HG03159 (cell line): ENCODE data around the gene TOM1.
"Not testable (repeated sequence)": the region's sequence is repeated elsewhere in the genome, so short reads cannot be mapped to it uniquely, and the experiment has no call there.

Experiments used
- ATAC-seq: cut with Tn5 transposase; IDR thresholded peaks from one replicate; pipeline ENCODE4 v1.9.1; 2021; ENCODE audit warnings: mild to moderate bottlenecking, moderate library complexity; ENCODE audit not compliant: unreplicated experiment

TOM1 gene

GRCh38 chr22:35390933-35391332, 91.2 kb downstream of the TOM1 start:
- ATAC-seq = no peak

- no peak for ATAC-seq
Measured at GRCh38 chr22:35392357-35392756, 92.7 kb downstream of the TOM1 start.

- ATAC-seq = no peak
Measured at GRCh38 chr22:35393116-35394010, 93.7 kb downstream of the TOM1 start.

GRCh38 chr22:35394011-35394312, 94.3 kb downstream of the TOM1 start:
- no peak for ATAC-seq

- no peak for ATAC-seq
Measured at GRCh38 chr22:35394810-35395563, 95.3 kb downstream of the TOM1 start.

GRCh38 chr22:35396622-35397021, 96.9 kb downstream of the TOM1 start:
- ATAC-seq = not testable (repeated sequence)

- ATAC-seq = no peak
Measured at GRCh38 chr22:35397095-35397904, 97.6 kb downstream of the TOM1 start.
